RPMI8226 (cell line): Measurements from ENCODE around the gene DARS2.
"Not testable (repeated sequence)": the region's sequence is repeated elsewhere in the genome, so short reads cannot be mapped to it uniquely, and the experiment has no call there.

Source experiments
- DNase-seq: peaks from one replicate; pipeline ENCODE4 v3.0.0-alpha.2; 2015

The DARS2 gene

DNA sequence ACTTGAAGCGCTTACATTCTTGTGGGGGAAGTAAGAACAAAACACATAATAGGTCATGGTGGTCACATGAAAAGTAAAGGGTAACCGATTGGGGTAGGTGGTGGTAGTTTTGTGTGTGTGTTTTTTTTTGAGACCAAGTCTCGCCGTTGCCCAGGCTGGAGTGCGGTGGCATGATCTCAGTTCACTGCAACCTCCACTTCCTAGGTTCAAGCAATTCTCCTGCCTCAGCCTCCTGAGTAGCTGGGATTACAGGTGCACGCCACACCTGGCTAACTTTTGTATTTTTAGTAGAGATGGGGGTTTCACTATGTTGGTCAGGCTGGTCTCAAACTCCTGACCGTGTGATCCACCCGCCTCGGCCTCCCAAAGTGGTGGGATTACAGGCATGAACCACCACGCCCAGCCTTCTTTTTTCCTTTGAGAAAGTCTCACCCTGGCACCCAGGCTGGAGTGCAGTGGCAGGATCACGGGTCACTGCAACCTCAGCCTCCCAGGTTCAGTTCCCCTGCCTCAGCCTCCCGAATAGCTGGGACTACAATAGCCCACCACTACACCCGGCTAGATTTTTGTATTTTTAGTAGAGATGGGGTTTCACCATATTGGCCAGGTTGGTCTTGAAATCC is 37.8 kb downstream of the DARS2 start:
- peak; percentile 26 for DNase-seq

DNA sequence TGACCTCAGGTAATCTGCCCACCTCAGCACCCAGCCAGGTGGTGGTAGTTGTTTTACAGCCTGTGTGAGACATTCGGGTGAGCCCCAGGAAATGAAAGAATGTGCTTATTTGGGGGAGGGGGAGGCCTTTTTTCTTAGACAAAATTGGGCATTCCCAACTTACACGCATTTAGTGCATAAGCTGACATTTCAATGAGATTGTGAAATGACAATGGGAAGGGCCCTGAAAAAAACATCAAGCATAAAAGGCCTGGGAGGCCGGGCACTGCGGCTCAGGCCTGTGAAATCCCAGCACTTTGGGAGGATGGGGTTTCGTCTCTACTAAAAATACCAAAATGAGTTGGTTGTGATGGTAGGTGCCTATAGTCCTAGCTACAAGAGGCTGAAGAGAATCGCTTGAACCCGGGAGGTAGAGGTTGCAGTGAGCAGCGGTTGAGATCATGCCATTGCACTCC is 38.3 kb downstream of the DARS2 start:
- peak; percentile 24 for DNase-seq

DNA sequence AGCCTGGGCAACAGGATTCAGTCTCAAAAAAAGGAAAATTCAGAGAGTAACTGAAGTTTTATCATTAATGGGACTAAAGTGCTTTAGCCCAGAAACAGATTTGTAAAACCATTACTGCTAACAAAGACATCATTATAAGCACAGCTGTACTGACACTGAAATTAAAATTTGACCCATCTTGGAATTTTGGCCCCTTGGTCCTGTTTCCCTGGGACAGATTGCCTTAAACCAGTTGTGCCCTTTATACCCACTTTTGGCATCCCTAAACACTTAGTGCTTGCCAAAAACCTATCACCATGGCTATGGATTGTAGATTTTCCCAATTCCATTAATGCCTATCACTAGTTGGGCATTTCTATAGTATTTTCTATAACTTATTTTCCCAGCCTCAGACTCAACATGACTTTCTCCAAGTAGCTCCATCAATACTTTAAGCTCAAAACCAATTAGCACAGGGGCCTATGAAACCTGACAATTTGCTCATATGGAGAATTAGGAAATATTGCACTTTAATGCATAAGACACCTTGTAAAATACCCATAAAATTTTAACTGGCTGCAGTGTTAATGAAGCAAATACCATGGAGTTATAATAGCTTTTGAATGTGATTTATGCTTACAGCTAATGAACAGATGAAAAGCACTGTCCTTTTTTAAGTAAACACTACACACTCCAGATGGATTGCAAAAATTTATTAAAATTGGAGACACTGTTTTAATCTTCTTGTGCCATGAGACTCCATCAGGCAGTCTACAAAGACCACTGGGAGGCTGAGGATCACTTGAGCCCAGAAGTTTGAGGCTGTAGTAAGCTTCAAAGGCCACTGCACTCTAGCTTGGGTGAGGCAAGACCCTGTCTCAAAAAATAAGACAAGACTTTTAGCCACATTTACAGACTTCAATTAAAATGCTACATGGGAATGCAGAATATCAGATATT is 39.0 kb downstream of the DARS2 start:
- DNase-seq: no peak

DNA sequence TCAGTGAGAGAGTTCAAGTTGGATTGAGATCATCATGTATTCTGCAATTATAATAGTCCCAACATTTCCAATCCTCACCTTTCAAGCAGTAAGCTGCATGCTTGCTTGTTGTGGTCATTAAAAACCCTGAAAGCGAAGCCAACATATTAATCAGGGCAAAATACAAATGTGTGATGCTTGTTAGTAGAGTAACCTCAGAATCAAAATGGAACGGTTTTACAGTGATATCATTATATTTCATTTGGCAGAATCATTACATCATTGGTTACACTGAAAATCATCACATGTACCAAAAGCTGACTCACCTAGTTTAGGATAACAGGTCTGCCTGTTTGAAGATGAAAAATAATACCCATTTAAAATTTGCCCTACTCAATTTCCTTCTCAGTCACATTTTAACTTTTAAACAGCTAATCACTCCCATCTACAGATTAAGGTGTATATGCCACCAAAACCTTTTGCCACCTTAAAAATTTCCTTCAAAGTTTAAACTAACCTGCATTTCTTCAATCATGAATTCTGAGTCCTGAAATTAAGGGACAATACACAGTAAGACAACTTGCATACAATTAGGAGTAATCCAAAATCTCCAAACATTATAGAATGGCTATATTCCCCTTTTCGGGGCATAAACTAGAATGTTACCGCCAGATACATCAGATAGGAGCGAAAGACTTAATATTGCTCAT is 39.9 kb downstream of the DARS2 start:
- DNase-seq: no peak

DNA sequence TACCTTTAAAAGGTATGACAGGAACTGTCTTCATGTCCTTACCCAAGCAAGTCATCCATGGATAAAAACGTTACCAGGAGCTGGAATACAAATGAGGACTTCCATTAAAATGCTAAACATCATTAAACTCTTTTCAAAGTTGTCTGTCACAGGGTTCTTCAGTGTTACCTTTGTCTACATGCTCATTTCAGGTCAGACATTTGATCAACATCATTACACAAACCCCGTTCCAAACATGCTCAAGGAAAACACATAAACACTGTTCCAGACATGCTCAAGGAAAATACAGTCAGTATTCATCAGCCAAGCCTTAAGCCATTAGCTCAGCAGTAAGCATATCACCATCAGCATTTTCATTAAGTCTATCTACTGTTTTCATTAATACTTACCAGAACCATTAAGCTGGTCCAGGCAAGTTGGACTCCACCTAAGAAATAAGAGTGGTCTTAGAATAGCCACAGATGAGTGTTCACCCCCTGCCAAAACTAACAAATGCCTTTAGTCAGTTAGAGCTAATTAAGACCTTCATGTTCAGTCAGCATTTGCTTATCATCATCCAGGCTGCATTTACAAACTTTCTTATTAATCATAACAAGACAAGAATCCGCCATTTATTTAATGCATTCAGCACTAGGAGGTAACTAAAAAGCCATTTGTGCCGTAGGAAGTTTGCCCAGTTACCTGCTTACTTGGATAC is 41.1 kb downstream of the DARS2 start:
- peak; percentile 13 for DNase-seq

DNA sequence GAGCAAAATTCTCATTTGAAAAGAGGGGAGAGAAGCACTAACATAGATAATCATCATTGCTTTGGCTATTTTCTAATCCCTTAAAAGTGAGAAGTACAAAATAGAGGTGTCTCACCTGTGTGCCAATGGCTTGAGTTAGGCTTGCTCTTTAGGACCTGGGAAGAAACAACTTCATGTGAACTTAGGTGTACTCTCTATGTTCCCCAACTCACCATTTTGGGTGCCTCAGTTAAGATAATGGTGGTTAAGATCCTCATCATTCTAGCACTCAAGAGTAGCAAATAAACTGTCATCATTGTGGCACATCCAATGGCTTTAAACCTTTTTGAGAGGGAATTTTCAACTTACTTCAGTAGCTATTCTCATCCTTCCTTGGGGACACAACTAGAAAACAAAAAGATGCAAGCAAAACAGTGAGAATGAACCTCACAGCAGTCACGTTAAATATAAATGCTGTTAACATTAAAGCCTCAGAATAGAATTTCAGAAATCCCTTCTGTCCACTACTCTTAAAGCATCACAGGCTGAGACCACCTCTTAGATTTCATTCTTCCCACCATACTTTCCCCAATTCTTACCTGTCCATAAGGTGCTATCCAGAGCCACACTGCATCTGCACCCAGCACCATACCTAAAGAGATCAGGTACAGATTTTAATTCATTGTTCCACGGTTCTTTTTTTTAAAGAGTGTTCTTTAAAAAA is 42.1 kb downstream of the DARS2 start:
- peak; percentile 16 for DNase-seq

DNA sequence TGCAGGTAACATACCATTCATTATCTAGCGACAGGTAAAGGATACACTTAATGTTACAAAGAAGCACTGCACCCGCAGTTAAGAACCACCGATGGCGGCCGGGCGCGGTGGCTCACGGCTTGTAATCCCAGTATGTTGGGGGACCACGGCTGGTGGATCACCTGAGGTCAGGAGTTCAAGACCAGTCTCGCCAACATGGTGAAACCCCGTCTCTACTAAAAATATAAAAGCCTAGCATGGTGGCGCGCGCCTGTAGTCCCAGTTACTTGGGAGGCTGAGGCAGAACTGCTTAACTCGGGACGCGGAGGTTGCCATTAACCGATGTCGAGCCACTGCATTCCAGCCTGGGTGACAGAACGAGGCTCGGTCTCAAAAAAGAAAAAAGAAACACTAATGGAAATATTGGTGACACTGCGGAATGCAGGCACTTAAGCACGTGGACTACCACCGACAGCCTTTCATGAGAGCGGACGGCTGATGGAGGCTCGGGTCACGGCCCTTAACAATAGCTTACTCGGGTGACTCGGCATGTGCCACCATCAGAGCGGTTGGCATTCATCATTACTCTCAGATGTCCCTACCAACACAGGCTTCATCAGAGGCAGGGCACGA is 42.8 kb downstream of the DARS2 start:
- no peak for DNase-seq

DNA sequence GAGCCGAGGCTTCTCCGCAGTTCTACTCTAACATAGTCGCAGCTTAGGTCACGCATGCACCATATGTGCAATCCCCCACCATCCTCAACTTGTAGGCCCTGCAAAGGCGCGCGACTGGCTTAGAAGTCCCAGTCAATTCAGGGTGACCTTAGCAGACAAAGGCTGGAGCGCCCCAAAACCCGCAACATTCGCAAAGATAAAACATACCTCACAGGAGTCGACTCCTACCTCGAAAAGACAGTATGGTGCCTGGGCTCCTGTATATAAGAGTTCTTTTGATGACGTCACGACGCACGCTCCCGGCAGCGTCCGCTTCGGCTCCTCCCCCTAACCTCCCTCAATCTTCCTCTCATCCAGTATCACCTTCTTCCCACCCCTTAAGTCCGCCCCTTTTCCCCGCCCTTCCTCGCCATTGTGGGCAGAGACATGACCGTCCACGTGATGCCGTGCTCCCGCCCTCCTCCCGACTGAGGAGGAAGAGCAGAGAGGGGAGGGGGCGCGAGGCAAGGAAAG is 43.3 kb downstream of the DARS2 start, which contains the start of gene GAS5:
GAS5 (minus strand) TSS at position 237 of the 513 bp plus-strand sequence.
- peak; percentile 100 for DNase-seq

DNA sequence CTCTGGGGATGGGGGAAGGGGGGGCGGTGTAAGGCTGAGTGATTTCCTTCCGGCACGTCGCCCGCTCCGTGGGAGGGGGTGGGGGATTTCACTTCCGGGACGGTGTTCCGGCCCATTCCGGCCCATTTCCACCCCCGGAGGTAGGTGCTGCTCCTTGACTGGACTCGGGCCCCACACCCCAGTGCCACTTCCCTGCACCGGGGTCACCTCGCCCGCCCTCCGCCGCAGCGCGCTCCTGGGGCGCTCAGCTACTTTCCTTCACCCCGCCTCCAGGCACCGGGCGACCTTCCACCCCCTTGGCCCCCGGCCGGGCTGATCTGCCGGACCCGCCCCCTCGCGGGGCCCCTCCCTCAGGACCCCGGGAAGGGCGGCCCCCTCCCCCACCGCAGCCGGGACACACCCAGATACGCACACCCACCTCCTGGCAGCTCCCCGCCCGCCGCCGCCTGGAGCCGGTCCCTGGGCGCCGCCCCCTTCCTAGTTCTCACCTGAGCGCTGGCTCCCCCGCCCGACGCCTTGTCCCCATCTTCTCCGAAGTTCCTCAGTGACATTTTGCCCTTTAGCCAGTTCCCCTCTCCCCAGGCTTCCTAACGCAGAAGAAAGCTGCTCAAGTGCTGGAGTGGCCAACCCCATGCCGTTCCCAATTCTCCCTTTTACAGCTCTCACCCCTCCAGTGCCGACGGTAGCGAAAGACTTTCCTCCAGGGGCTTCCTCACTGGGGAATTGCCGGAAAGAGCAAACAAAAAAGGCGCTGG is 44.0 kb downstream of the DARS2 start, which contains the start of gene ZBTB37:
ZBTB37 (plus strand) TSS at position 115 of the 755 bp plus-strand sequence. CDS start 1,846 bp downstream, outside the sequence.
- peak; percentile 98 for DNase-seq

DNA sequence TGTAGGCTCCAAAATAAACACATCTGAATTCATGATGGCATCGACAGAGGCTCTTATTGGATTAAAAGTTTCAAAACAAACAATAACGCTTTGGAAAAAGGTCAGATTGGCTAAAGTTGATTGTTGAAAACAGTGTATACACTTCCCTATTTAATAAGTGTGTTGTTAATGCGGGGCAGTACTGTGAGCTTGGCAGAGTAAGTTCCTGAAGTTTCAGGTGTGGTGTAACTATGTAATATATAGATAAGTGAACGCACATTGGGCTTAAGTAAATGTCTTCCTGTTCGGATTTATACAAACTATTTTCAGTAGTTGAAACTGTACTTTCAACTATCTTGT is 44.5 kb downstream of the DARS2 start:
- DNase-seq: no peak

DNA sequence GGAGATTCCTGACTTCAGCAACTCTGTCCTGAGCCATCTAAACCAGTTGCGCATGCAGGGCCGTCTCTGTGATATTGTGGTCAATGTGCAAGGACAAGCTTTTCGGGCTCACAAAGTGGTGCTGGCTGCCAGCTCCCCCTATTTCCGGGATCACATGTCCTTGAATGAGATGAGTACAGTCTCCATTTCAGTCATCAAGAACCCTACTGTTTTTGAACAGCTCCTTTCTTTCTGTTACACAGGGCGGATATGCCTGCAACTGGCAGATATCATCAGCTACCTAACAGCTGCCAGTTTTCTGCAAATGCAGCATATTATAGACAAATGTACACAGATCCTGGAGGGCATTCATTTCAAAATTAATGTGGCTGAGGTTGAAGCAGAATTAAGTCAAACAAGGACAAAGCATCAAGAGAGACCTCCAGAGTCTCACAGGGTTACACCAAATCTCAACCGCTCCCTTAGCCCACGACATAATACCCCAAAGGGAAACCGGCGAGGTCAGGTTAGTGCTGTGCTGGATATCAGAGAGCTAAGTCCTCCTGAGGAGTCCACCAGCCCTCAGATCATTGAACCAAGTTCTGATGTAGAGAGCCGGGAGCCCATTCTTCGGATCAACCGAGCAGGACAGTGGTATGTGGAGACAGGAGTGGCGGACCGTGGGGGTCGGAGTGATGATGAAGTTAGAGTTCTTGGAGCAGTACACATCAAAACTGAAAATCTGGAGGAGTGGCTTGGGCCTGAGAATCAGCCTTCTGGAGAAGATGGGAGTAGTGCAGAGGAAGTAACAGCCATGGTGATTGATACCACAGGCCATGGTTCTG is 46.0 kb downstream of the DARS2 start:
- DNase-seq: no peak

DNA sequence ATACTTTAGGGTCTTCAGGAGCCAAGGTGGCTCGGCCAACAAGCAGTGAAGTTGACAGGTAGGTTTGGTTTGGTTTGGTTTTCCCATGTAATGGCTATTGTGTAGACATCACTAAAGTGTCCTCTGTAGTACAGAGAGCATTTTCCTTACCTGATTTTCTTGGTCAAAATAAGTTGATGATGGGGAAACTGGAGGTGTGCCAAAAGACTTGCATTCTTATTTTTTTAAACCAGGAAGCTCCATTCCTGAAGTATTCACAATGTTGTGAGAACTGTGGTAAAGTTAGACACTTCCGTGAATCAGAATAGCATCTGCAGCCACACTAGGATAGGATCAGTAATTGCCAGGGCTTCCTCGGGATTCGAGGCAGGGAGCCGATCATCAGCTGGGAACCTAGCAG is 46.6 kb downstream of the DARS2 start:
- DNase-seq: no peak

DNA sequence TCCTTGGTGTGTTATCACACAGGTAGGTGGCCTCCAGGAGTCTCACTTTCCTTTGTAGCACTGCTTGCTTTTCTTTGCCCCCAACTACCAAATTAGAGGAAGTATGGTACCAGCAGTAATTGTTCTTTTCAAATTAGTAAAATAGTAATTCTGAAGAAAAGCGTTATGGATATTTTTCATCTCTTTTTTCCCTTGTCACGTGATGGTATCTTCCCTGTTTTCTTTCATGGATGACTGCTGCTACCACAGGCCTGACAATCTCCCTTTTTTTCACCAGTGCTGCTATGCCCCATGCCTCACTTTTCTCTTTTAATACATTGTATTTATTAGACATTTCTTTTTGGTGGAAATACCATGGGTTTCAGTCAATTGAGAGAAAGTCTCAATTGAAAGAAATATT is 47.0 kb downstream of the DARS2 start:
- DNase-seq: no peak

DNA sequence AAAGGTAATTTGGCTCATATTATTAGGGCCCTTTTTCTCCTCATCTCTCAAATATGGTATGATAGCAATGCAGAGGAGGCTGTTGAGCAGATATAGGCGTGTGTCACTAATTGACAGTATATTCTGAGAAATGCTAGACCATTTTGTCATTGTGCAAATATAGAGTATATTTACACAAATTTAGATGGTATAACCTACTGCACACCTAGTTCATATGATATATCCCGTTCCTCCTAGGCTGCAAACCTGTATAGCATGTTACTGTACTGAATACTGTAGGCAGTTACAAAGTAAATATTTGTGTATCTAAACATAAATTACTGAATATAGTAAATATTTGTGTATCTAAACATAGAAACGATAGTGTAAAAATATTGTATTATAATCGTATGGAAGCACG is 52.3 kb downstream of the DARS2 start:
- DNase-seq: no peak

DNA sequence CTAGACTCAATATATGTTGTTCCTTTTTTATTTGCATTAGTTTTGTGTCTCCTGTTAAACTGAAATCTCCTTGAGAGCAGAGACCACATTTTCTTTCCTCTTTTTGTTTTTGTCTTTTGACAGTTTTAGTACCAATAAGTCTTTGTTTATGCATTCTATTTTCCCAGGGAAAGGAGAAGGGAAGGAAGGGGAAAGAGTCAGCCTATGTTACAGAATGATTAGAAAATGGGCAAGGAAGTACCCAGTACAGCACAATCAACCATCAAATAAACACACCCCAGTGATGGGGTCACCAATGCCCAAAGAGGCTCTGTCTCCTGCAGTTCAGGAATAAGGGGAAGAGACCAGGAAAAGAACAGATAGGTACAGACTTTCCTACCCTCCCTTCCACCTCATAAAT is 53.8 kb downstream of the DARS2 start:
- no peak for DNase-seq

DNA sequence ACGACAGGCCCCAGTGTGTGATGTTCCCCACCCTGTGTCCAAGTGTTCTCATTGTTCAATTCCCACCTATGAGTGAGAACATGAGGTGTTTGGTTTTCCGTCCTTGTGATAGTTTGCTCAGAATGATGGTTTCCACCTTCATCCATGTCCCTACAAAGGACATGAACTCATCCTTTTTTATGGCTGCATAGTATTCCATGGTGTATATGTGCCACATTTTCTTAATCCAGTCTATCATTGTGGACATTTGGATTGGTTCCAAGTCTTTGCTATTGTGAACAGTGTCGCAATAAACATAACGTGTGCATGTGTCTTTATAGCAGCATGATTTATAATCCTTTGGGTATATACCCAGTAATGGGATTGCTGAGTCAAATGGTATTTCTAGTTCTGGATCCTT is 56.6 kb downstream of the DARS2 start:
- DNase-seq: not testable (repeated sequence)

DNA sequence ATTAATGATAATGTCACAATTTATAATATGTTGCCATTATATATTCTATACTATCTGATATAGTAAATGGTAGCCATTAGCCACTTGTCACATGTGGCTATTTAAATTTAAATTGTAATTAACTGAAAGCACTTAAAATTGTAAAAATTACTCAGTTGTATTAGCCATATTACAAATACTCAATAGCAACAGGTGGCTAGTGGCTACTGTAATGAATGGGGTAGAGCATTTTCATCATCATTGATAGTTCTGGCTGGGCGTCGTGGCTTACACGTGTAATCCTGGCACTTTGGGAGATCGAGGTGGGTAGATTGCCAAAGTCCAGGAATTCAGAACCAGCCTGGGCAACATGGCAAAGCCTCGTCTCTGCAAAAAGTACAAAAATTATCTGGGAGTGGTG is 60.2 kb downstream of the DARS2 start:
- DNase-seq: no peak

DNA sequence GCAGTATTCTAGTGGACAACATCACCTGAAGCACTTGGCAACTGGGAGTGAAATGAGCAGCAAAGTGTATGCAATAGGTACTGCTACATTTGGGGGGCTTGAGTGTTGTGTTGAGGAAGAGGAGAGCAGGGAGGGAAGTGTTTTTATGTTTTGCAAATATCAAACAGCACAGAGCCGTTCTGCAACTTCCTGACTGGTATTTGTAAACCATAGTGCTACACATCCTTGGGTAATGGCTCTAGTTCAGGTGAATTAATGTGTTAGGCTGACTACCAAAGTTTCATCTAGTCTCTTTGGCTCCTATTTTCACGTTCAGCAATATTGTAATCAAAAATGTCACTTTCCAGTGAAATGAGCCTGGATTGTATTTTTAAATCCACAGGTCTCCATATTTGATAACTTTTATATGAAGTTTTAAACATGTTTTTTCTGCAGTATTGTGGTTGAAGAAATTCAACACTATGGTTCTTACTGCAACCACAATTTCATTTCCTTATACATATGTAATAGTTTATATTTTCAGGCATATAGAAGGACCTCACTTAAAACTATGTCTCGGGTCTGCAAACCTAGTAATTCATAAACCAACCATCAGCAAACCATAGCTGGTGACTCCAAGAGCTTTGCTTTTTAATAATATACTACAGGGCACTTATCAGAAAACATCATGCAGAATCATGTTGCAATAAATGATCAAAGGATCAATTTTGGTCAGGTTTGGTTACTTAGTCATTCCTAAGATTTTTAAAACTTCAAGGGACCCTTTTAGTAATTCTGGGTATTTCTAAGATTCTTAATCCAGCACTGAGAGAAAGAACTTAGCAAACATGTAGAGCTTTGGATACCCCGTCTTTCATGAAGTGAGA is 62.5 kb downstream of the DARS2 start:
- DNase-seq: no peak

DNA sequence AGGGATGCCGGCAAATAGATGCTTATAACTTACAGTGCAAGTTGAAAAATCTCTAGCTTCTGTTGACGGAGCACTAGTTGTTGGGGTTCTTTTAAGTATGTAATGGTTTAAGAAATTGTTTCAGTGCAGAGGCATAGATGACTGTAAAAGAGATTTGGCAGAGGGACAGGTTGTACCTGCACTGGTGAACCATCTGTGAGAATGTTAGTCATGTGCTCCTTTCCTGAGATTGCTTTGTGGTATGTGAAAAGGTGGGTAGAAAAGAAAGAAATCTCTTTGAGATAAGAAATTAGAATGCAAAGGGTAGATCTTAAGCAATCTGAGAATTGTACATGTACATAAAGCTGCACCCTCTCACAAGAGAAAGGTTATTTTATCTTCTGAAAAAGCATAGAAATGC is 63.2 kb downstream of the DARS2 start:
- no peak for DNase-seq
